DMS 273 (cell line): ENCODE measurements around the gene MISP3.
"Not testable (repeated sequence)": the region's sequence is repeated elsewhere in the genome, so short reads cannot be mapped to it uniquely, and the experiment has no call there.

Experiments used
- DNase-seq: peaks from one replicate; lab custom pipeline; 2025; ENCODE audit not compliant: unreplicated experiment; lab: John Stamatoyannopoulos, UW

The MISP3 gene

GRCh38 chr19:14072535-14073260, at the start of gene MISP3:
MISP3 (plus strand) TSS chr19:14072786; CDS start chr19:14073310, 524 bp downstream.
- peak; percentile 69 for DNase-seq

GRCh38 chr19:14023404-14024235, 49.0 kb upstream of the MISP3 start:
- DNase-seq = peak; percentile 76

GRCh38 chr19:14026652-14027192, 45.9 kb upstream of the MISP3 start:
- DNase-seq = not testable (repeated sequence)

GRCh38 chr19:14027856-14028450, 44.6 kb upstream of the MISP3 start, which contains the start of gene RLN3:
RLN3 (plus strand) TSS chr19:14028148; CDS start chr19:14028205, 57 bp downstream.
- DNase-seq = no peak

GRCh38 chr19:14028901-14029300, 43.7 kb upstream of the MISP3 start:
- DNase-seq = no peak

GRCh38 chr19:14030997-14031718, 41.4 kb upstream of the MISP3 start:
- no peak for DNase-seq

GRCh38 chr19:14031719-14032480, 40.7 kb upstream of the MISP3 start, which contains the start of gene IL27RA:
IL27RA (plus strand) TSS chr19:14031762; CDS start chr19:14031873, 111 bp downstream.
- DNase-seq = peak; percentile 78

GRCh38 chr19:14033946-14034345, 38.6 kb upstream of the MISP3 start:
- DNase-seq = no peak

- DNase-seq = peak; percentile 24
These were observed 37.4 kb upstream of the MISP3 start for GRCh38 chr19:14035159-14035558.

GRCh38 chr19:14035706-14036105, 36.9 kb upstream of the MISP3 start:
- DNase-seq = no peak

- DNase-seq = no peak
These were observed 33.4 kb upstream of the MISP3 start for GRCh38 chr19:14039181-14039580.

- DNase-seq = peak; percentile 71
These were observed 29.7 kb upstream of the MISP3 start for GRCh38 chr19:14042659-14043608.

- DNase-seq = not testable (repeated sequence)
These were observed 24.7 kb upstream of the MISP3 start for GRCh38 chr19:14047866-14048265.

- DNase-seq = peak; percentile 72
These were observed 24.0 kb upstream of the MISP3 start for GRCh38 chr19:14048443-14049153.

GRCh38 chr19:14050512-14050911, 22.1 kb upstream of the MISP3 start:
- DNase-seq = no peak

GRCh38 chr19:14050961-14051360, 21.6 kb upstream of the MISP3 start:
- DNase-seq = not testable (repeated sequence)

GRCh38 chr19:14051980-14052379, 20.6 kb upstream of the MISP3 start:
- DNase-seq = no peak

GRCh38 chr19:14052470-14052869, 20.1 kb upstream of the MISP3 start:
- no peak for DNase-seq
